Heart left ventricle (tissue), 16 donors: Measurements from ENCODE around the gene SPNS2. TPM values are rescaled to one million over a fixed set of nuclear protein-coding genes. Genes with fewer than 3 reads are reported as not detected.
A peak's percentile ranks its signal among the peaks of the same experiment; 100 is the strongest.

ENCODE experiments used
- ATAC-seq, 4 donors: fragments of 200-7000 bp; cut with Tn5 transposase; one replicate each; pipeline ENCODE4 v1.9.1; 2020 to 2022; ENCODE audit warnings: moderate library complexity in 4 of 4, mild to moderate bottlenecking in 3 of 4, moderate number of reproducible peaks in 1 of 4
- DNase-seq, 5 donors: peaks; one replicate each; pipeline ENCODE4 v3.0.0-alpha.2; 2020
- H3K27ac ChIP-seq, 12 donors: fragments of 200-600 bp; sonication (generic) in 4 of 12; one replicate each; pipeline versions ENCODE4 v1.5.0 to v1.8.0; 2016 to 2022; ENCODE audit warnings: mild to moderate bottlenecking in 2 of 12
- H3K27me3 ChIP-seq, 9 donors: fragments of 200-600 bp; sonication (generic) in 2 of 9; one replicate each; pipeline versions ENCODE4 v1.5.1 to v1.8.0; 2016 to 2022; ENCODE audit warnings: mild to moderate bottlenecking in 3 of 9
- H3K36me3 ChIP-seq, 9 donors: fragments of 200-600 bp; sonication (generic) in 2 of 9; one replicate each; pipeline versions ENCODE4 v1.5.0 to v1.8.0; 2018 to 2022; ENCODE audit warnings: mild to moderate bottlenecking in 2 of 9
- H3K4me1 ChIP-seq, 12 donors: fragments of 200-600 bp; sonication (generic) in 4 of 12; one replicate each; pipeline versions ENCODE4 v1.5.0 to v1.8.0; 2016 to 2022; ENCODE audit warnings: mild to moderate bottlenecking in 3 of 12
- H3K4me3 ChIP-seq, 12 donors: fragments of 200-600 bp; sonication (generic) in 4 of 12; one replicate each; pipeline versions ENCODE4 v1.5.0 to v1.8.0; 2017 to 2022; ENCODE audit warnings: mild to moderate bottlenecking in 9 of 12, moderate library complexity in 4 of 12
- H3K9me3 ChIP-seq, 12 donors: fragments of 200-600 bp; sonication (generic) in 4 of 12; one replicate each; pipeline versions ENCODE4 v1.5.0 to v1.8.0; 2016 to 2022; ENCODE audit warnings: mild to moderate bottlenecking in 1 of 12
- POLR2A ChIP-seq, 2 donors: fragments of 450-650 bp; IDR thresholded peaks; one replicate each; pipeline ENCODE4 v1.6.1; 2017; ENCODE audit warnings: antibody characterized with exemption in 2 of 2, mild to moderate bottlenecking in 2 of 2, moderate library complexity in 2 of 2
- WGBS, 4 donors: extraction: QIAGEN DNeasy Blood & Tissue Kit in 2 of 4; methylation state at CpG; one replicate each; pipeline versions ENCODE4 v1.1.5 to v1.1.7; 2013 to 2018; 5-methylcytosine and 5-hydroxymethylcytosine counted together
- intact Hi-C, 10 donors: fragments of 100-400 bp; cut with DNase I; formaldehyde crosslinking; loops; one replicate each; pipeline versions ENCODE4 v1.11.1 to v1.14.2; 2022
- polyA plus RNA-seq, 2 donors: library from polyadenylated mRNA; stranded (reverse); fragments of 200-250 nt; gene quantifications; one replicate each; pipeline ENCODE4 v1.2.3, GENCODE V29; 2013
- total RNA-seq, 9 donors: library from RNA; depleted of rRNA in 2 of 9; stranded (reverse); fragments of >200 nt in 2 of 9; fragmentation: NEBNext Ultra II Directional in 3 of 9; extraction: Animal tissue kit (Norgen Biotek cat#: 25700) in 3 of 9; gene quantifications; one replicate each; pipeline versions ENCODE4 v1.1.0 to v1.2.4, GENCODE V29; 2016 to 2023
- TF ChIP-seq, protein P1 (sequence below), 12 donors: fragments of 200-600 bp; sonication (generic) in 4 of 12; IDR thresholded peaks; one replicate each; pipeline versions ENCODE4 v1.5.0 to v1.8.0; 2018 to 2022; ENCODE audit warnings: antibody characterized with exemption in 12 of 12, mild to moderate bottlenecking in 5 of 12
- donor health status: ischemic (EF 13 %, LVEDD 7.1; RV severe dilation, severe dysfunction).
- donor health status: healthy with polysubstance abuse.
- donor health status: DM: no; HTN: yes; CAD: no.
- donor health status: DM: no; HTN: no; CAD: no.
- donor health status: ischemic (EF 25% LVEDD 6.9; RV normal size, moderate dysfunction).
- donor health status: ischemic (EF 25% LVEDD 5.7; RV mildly dilated, moderate dysfunction).
- donor health status: healthy.
- donor health status: DM: yes; HTN: yes; CAD: no.
- donor health status: ischemic (EF 35%, LVEDD 5.7; RV mildly dilated, moderate dysfunction).
- donor health status: nonischemic (EF 11% LVEDD 7.7; RV severe dilation, severe dysfunction).
- donor health status: DM: yes; HTN: yes; CAD: no.
- donor health status: PGD.
- donor health status: ischemic (EF 29% LVEDD 5.4; RV normal size, mild dysfunction).
- donor health status: nonischemic (EF 23%, LVEDD 6.1; RV moderate dilation, normal function).

SPNS2 gene
- total and polyA plus RNA-seq, 11 donors = 6.4 to 22.0 (median 13.3) TPM

DNA sequence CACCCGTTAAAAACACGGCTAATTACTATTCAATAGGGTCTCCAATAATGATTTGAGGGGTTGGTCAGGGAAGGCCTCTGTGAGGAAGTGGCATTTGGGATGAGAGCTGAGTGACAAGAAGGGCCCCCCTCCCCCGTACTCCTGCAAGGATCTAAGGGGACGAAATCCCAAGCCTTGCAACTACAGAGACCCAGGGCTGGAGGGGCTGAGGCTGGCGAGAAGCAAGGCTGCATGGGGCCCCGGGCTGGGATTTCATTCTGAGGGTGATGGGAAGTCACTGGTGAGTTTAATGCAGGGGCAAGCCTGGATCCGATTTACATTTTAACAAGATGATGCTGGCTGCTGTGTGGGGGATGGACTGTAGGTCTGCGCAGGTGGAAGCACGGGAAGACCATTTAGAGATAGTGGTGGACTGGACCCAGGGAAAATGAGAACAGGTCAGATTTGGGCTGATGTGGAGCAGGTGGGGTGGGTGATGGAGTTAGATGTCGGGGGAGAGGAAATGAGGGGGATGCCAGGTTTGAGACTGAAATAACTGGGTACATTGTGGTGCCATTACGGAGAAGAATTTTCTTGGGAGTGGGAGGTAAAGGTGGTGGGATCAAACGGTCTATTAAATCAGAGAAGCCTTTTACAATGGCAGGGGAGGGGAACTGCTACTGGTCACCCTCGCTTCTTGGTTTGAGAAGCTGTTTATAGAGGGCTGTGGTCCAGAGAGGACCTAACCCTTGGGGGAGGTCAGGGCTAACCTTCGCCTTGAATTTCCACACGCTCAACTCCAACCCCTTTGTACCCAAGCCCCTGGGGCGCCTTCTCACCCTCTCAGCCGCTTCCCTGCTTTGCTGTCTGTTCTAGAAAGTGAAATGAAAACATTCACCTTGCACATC is 57.4 kb downstream of the SPNS2 start:
- intact Hi-C loops = loop anchor here in 2 of 10 donors (5.0 kb wide), 1 partner anchor 134 kb away; no protein-coding TSS in a partner anchor
- H3K9me3 ChIP-seq = no peaks in the 10 kb centered on the region
- no peak for TF ChIP-seq POLR2A (IDR thresholded peaks at IDR 0.05)
- TF ChIP-seq, protein P1, sequence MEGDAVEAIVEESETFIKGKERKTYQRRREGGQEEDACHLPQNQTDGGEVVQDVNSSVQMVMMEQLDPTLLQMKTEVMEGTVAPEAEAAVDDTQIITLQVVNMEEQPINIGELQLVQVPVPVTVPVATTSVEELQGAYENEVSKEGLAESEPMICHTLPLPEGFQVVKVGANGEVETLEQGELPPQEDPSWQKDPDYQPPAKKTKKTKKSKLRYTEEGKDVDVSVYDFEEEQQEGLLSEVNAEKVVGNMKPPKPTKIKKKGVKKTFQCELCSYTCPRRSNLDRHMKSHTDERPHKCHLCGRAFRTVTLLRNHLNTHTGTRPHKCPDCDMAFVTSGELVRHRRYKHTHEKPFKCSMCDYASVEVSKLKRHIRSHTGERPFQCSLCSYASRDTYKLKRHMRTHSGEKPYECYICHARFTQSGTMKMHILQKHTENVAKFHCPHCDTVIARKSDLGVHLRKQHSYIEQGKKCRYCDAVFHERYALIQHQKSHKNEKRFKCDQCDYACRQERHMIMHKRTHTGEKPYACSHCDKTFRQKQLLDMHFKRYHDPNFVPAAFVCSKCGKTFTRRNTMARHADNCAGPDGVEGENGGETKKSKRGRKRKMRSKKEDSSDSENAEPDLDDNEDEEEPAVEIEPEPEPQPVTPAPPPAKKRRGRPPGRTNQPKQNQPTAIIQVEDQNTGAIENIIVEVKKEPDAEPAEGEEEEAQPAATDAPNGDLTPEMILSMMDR (IDR thresholded peaks at IDR 0.05) = no peak
- H3K4me1 ChIP-seq = peaks cover 3 to 25% (median 17%) of the 10 kb centered on the region in 12 donors
- H3K27me3 ChIP-seq = no peaks in the 10 kb centered on the region
- peak overlapping the region; percentile 43 to 94 (median 80) for H3K4me3 ChIP-seq
- peak overlapping the region in 11 of 12 donors; percentile 81 to 93 (median 87) for H3K27ac ChIP-seq
- peaks cover 0 to 26% (median 24%) of the 10 kb centered on the region in 9 donors for H3K36me3 ChIP-seq
- peak in 1 of 5 donors; percentile 13 for DNase-seq
- no peak for ATAC-seq
- WGBS, 4 donors = 63 to 70% (median 67%) methylated on average over 17 of the region's 17 CpGs

DNA sequence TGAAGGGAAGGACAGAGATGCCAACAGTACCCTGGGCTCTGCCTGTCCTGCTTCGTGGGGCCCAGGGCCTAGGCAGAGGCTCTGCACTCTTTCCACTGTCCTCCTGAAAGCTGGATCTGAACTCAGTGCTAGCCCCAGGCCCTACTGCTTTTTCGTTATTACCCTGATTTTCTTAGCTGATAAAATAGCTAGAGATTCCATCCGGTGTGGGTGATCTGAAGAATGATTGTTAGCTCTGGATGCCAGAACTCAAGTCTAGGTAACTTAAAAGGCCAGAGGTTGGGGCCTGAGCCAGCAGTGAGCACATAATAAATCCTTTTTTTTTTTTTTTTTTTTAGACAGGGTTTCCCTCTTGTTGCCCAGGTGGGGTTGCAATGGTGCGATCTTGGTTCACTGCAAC is 58.3 kb downstream of the SPNS2 start:
- TF ChIP-seq, protein P1 (IDR thresholded peaks at IDR 0.05) = no peak
- TF ChIP-seq POLR2A (IDR thresholded peaks at IDR 0.05) = no peak
- 72 to 94% (median 93%) methylated on average over 4 of the region's 4 CpGs for WGBS, 4 donors
- no peak for ATAC-seq
- Histone ChIP-seq H3K9me3 (no peaks in the 10 kb centered on the region), H3K27me3 (no peaks in the 10 kb centered on the region), H3K4me3 (no peak overlapping the region), H3K27ac (no peak overlapping the region), H3K4me1 (peaks cover 3 to 25% (median 17%) of the 10 kb centered on the region in 12 donors), H3K36me3 (peaks cover 0 to 17% (median 15%) of the 10 kb centered on the region in 9 donors)
- intact Hi-C loops = loop anchor here in 2 of 10 donors (5.0 kb wide), 1 partner anchor 135 kb away; no protein-coding TSS in a partner anchor
- DNase-seq = peak in 1 of 5 donors; percentile 7

GRCh38 chr17:4557626-4558346 is 59.1 kb downstream of the SPNS2 start:
- H3K36me3 ChIP-seq = peaks cover 0 to 9% (median 7%) of the 10 kb centered on the region in 9 donors
- peaks cover 3 to 32% (median 19%) of the 10 kb centered on the region in 12 donors for H3K4me1 ChIP-seq
- H3K27me3 ChIP-seq = no peaks in the 10 kb centered on the region
- H3K4me3 ChIP-seq = no peak overlapping the region
- intact Hi-C loops = loop anchor here in 2 of 10 donors (5.0 kb wide), 1 partner anchor 135 kb away; no protein-coding TSS in a partner anchor
- TF ChIP-seq, protein P1 (IDR thresholded peaks at IDR 0.05) = no peak
- no peak for TF ChIP-seq POLR2A (IDR thresholded peaks at IDR 0.05)
- WGBS, 4 donors = 88 to 94% (median 91%) methylated on average over 2 to 6 of the region's 6 CpGs
- H3K27ac ChIP-seq = no peak overlapping the region
- ATAC-seq (no peak), DNase-seq (peak in 1 of 5 donors; percentile 15)
- H3K9me3 ChIP-seq = no peaks in the 10 kb centered on the region
